Activated CD4-positive, alpha-beta T cell treated with anti-CD3 and anti-CD28 coated beads for 4 hours (primary cell): ENCODE data around the gene LARP1.
"Not testable (repeated sequence)": the region's sequence is repeated elsewhere in the genome, so short reads cannot be mapped to it uniquely, and the experiment has no call there.

Experiments used
- DNase-seq, 2 donors: peaks; one replicate each; pipeline ENCODE4 v3.0.0-alpha.2; 2020

LARP1 gene

GRCh38 chr5:154755361-154756008, at the start of gene LARP1:
Gene LARP1 (plus strand): TSS chr5:154755377. CDS start chr5:154755758, 381 bp downstream.
- DNase-seq = no peak

GRCh38 chr5:154706416-154706815, 48.8 kb upstream of the LARP1 start:
- DNase-seq = no peak

- no peak for DNase-seq
Observed at GRCh38 chr5:154707641-154708040, 47.5 kb upstream of the LARP1 start.

GRCh38 chr5:154708207-154708606, 47.0 kb upstream of the LARP1 start:
- DNase-seq = no peak

GRCh38 chr5:154708846-154709245, 46.3 kb upstream of the LARP1 start:
- DNase-seq = no peak

GRCh38 chr5:154709368-154710305, 45.5 kb upstream of the LARP1 start:
- DNase-seq = no peak

GRCh38 chr5:154712518-154713437, 42.4 kb upstream of the LARP1 start:
- DNase-seq = no peak

- DNase-seq = no peak
Observed at GRCh38 chr5:154713615-154714125, 41.5 kb upstream of the LARP1 start.

GRCh38 chr5:154714266-154714986, 40.8 kb upstream of the LARP1 start:
- DNase-seq = peak in 1 of 2 donors; percentile 2

- DNase-seq = no peak
Observed at GRCh38 chr5:154721481-154722058, 33.6 kb upstream of the LARP1 start.

GRCh38 chr5:154722097-154722496, 33.1 kb upstream of the LARP1 start:
- DNase-seq = no peak

GRCh38 chr5:154722936-154723335, 32.2 kb upstream of the LARP1 start:
- DNase-seq = no peak

GRCh38 chr5:154723740-154724505, 31.3 kb upstream of the LARP1 start:
- DNase-seq = no peak

GRCh38 chr5:154727361-154727760, 27.8 kb upstream of the LARP1 start:
- DNase-seq = no peak

- DNase-seq = no peak
Observed at GRCh38 chr5:154728939-154729588, 26.1 kb upstream of the LARP1 start.

GRCh38 chr5:154729613-154730012, 25.6 kb upstream of the LARP1 start:
- DNase-seq = no peak

GRCh38 chr5:154730761-154731160, 24.4 kb upstream of the LARP1 start:
- not testable (repeated sequence) for DNase-seq

GRCh38 chr5:154732212-154732611, 23.0 kb upstream of the LARP1 start:
- no peak for DNase-seq

GRCh38 chr5:154734370-154735248, 20.6 kb upstream of the LARP1 start:
- no peak for DNase-seq
